Activated CD8-positive, alpha-beta memory T cell treated with anti-CD3 and anti-CD28 coated beads for 48 hours (primary cell): Measurements from ENCODE around the gene EDRF1.

Experiments
- DNase-seq, 3 experiments: peaks; one replicate each; pipeline ENCODE4 v3.0.0-alpha.2; 2020; ENCODE audit warnings: low read depth in 2 of 3, low spot score in 2 of 3

EDRF1 gene

GRCh38 chr10:125783957-125784356 is 64.4 kb downstream of the EDRF1 start:
- no peak for DNase-seq

DNA sequence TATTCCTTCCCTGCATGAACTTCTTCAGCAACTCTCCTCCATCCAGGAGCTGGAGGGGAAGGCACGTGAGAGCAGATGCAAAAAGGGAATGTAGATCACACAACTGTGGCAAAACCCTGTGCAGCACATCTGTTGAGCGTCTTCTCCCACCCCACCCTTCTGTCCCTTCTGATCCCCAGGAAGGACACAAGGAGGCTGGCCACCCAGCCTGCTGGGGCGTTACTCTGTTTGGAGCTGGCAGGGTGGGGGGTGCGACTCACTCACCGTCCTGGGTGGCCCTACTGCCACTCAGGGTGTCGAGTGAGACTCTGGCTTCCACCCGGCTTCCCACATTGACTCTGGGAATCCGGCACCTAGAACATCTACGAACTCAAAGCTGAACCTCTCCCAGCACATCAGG is 66.3 kb downstream of the EDRF1 start:
- no peak for DNase-seq

DNA sequence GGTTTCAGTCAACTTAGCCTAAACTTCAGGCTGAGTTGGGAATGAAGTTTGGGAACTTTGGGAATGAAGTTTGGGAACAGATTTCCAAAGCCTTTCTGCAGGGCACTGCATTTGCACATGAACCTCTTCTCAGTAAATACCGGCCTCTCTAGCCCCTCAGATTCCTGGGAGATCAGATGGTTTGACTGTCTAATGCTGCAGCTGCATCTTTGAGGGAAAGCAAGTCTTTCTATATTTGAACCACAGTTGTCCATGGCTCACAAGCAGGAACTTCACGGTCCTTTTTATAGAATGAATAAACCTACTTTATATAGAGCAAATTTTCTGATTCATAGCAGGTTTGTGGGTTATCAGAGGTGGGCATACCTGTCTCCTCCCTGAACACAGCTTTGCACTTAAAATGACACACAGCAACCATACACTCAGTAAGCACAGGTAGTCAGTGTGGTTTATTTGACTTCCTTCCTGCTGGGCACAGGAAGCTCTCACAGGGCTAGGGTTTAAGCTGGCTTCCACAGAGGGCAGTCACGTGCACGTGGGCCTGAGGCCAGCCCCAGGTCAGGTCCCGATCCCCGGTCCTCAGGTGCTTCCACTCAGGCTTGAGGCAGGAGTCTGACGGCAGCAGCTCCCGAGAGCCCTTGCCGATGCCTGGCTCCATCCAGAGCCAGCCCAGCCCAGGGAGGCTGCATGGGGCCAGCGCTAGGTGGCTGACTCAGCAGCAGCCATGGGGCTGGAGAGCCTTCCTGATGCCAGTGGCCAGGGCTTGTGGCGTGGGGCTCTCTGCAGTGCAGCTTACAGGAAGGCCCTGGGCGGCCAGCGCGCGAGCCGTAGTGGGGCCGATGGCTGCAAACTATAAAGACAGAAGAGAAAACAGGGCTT is 68.9 kb downstream of the EDRF1 start:
- DNase-seq, result no peak

- DNase-seq, result no peak
Observed at GRCh38 chr10:125792342-125793300, 73.1 kb downstream of the EDRF1 start.

- no peak for DNase-seq
Observed at GRCh38 chr10:125795128-125795527, 75.6 kb downstream of the EDRF1 start.

GRCh38 chr10:125795637-125796190 is 76.2 kb downstream of the EDRF1 start:
- DNase-seq, result no peak

DNA sequence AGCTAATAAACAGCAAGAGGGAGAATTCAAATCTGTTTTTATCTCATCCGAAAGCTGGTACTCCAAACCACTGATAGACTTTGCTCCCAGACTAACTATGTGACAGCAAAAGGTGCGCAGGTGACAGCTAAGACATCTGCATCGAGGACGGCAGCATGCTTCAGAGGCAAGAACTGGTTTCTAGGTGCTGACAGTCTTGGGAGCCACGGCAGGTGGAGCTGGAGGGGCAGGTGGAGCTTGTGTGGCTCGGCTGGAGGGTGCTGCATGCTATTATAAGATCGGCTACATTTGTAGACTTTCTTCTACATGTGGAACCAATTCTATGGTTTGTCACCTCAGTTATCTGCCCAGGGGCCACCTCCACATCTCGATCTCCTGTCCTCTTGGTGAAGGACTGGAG is 77.9 kb downstream of the EDRF1 start:
- no peak for DNase-seq

GRCh38 chr10:125797994-125798662 is 78.6 kb downstream of the EDRF1 start:
- DNase-seq, result no peak

DNA sequence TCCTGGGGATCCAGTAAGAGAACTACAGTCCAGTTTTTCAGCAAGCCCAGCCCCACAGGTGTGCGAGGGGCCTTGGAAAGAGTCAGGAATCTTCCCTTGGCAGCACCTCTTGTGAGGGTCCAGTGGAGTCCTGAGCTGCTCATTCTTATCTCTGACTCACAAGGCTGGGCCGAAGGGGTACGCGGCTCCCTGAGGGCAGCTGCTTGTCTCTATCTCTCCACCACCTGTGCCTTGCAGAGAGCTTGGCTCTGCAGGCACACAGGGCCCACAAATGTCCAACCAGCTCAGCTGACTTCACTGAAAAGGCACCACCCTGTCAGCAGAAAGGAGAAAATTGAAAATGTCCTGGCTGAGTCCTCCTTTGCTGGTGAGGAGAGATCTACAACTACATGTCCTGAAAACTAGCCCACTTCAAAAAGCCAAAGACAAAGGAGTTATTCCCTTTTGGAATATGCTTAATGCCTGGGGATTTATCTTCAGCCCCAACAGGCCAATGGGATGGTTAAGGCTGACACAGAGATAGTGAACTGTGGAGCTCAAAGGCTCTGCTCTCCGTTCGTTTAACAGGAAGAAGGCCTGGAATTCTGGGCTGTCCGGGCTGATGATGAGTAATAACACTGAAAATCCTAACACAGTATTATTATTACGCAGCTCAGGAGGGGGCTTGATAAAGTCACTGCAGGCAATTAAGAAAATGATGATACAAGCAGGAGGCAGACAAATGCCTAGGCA is 80.1 kb downstream of the EDRF1 start:
- DNase-seq, result no peak

- no peak for DNase-seq
Observed at GRCh38 chr10:125801574-125801973, 82.1 kb downstream of the EDRF1 start.

DNA sequence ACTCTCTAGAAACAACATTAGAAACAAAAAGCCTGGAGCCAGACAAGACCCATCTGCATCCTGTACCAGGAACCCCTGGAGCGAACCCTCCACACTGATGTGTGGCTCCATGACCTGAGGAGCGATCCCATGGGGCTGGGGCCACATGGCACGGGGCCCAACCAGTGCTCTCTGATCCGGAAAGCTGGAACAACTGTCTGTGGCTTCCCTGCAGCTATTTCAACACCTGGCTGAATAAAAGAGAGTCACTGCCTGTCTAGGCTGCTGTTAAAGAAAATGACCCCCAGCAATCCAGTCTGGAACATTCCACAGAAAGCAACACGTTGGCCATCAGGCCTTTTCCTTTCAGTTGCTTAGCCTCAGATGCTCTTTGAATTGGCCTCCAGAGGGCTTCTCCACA is 82.6 kb downstream of the EDRF1 start:
- no peak for DNase-seq

DNA sequence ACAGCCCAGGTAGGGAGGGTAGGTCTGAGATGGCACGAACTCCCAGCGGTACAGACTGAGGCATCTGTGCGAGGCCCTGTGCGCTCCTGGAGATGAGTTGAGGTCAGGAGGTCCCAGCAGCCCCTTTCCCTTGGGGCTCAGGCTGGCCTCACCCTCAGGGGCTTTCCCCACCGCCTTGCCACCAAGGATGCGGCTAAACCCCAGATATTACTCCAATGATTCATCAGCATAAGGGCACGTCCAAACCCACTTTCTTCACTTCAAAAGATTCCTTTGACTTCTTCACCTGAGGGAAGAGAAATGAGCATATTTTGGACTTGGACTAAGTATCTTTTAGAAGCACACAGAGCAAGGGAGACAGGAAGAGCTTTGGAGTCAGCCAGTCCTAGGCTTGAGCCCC is 83.2 kb downstream of the EDRF1 start:
- DNase-seq, result no peak

DNA sequence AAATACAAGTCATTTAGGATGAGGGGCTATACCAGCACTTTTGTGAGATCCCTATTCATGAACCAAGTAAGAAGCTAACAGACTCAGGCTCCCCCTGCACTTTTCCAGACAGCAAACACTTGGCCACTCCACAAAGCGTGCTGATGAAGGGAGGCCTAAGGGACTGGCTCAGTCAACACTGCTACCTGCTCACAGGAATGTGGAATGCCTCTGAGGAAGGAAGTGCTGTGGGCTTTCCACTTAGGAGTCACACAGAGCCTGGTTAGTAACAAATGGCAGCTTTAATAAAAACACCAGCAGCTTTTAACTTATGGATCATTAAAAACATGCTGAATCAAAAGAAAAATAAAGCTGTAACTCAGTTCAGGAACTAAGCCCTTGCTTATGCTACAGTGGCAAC is 88.5 kb downstream of the EDRF1 start:
- no peak for DNase-seq

GRCh38 chr10:125811251-125811650 is 91.7 kb downstream of the EDRF1 start:
- no peak for DNase-seq

DNA sequence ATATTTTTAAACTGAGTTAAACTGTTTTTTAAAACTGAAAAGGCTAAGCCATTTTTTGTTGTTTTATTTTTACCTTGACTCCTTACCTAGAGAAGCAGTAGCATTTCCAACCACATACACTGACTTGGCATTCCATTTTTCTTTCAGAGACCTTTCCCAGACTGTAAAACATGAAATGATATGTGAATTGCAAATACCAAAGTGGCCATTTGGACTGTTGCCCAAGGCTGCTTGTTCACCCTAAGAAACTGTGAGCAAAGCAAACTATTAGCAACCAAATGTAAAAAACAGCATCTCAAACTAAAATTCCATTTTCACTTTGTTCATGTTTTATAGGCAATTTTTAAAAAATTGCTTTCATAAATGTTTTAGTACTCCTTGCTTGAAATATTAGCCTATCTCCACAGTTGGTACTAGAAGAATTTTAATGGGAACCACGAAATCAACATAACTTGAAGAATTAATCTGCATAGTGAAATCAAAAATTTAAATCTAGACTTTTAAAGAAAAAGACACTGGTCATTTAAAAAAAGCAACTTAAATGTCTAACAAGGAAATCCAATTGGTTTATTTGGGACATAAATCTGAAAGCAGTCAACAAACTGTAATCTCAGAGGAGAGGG is 92.7 kb downstream of the EDRF1 start:
- DNase-seq, result no peak
